ENCODE measurements around the gene FIBP.

Gene FIBP

GRCh38 chr11:65891219-65892136 is 3.2 kb upstream of the FIBP start:
- no peak for DNase-seq (ENCODE audit: low read depth in 2 of 3, low spot score in 2 of 3)

GRCh38 chr11:65890324-65891218 is 2.3 kb upstream of the FIBP start, which contains the start of gene CCDC85B:
CCDC85B (plus strand) TSS chr11:65890673; CDS start chr11:65890784, 111 bp downstream.
- DNase-seq (ENCODE audit: low read depth in 2 of 3, low spot score in 2 of 3) = peak; percentile 95 to 99 (median 97)

GRCh38 chr11:65887723-65888162 is 528 bp downstream of the FIBP start:
- DNase-seq (ENCODE audit: low read depth in 2 of 3, low spot score in 2 of 3) = no peak

- no peak for DNase-seq (ENCODE audit: low read depth in 2 of 3, low spot score in 2 of 3)
Observed at GRCh38 chr11:65886826-65887722, 1.2 kb downstream of the FIBP start.

- DNase-seq (ENCODE audit: low read depth in 2 of 3, low spot score in 2 of 3) = no peak
Observed at GRCh38 chr11:65885808-65886536, 2.3 kb downstream of the FIBP start.

- no peak for DNase-seq (ENCODE audit: low read depth in 2 of 3, low spot score in 2 of 3)
Observed at GRCh38 chr11:65885231-65885630, 3.0 kb downstream of the FIBP start.

- peak in 2 of 3 experiments; percentile 62 for DNase-seq (ENCODE audit: low read depth in 2 of 3, low spot score in 2 of 3)
Observed at GRCh38 chr11:65884716-65885092, 3.6 kb downstream of the FIBP start.

- DNase-seq (ENCODE audit: low read depth in 2 of 3, low spot score in 2 of 3) = no peak
Observed at GRCh38 chr11:65883786-65884715, 4.2 kb downstream of the FIBP start.

- DNase-seq (ENCODE audit: low read depth in 2 of 3, low spot score in 2 of 3) = no peak
Observed at GRCh38 chr11:65883058-65883761, 5.1 kb downstream of the FIBP start.

GRCh38 chr11:65882120-65883057 is 5.9 kb downstream of the FIBP start:
- no peak for DNase-seq (ENCODE audit: low read depth in 2 of 3, low spot score in 2 of 3)

- DNase-seq (ENCODE audit: low read depth in 2 of 3, low spot score in 2 of 3) = no peak
Observed at GRCh38 chr11:65880844-65881421, 7.3 kb downstream of the FIBP start.

GRCh38 chr11:65880027-65880426 is 8.2 kb downstream of the FIBP start:
- no peak for DNase-seq (ENCODE audit: low read depth in 2 of 3, low spot score in 2 of 3)

GRCh38 chr11:65879617-65880016 is 8.7 kb downstream of the FIBP start, which contains the start of gene CTSW:
CTSW (plus strand) TSS chr11:65879837; CDS start chr11:65879855, 18 bp downstream.
- no peak for DNase-seq (ENCODE audit: low read depth in 2 of 3, low spot score in 2 of 3)

- peak; percentile 94 to 97 (median 95) for DNase-seq (ENCODE audit: low read depth in 2 of 3, low spot score in 2 of 3)
Observed at GRCh38 chr11:65873318-65874156, 14.7 kb downstream of the FIBP start.

- DNase-seq (ENCODE audit: low read depth in 2 of 3, low spot score in 2 of 3) = no peak
Observed at GRCh38 chr11:65872586-65873317, 15.5 kb downstream of the FIBP start, which contains the start of gene EFEMP2. EFEMP2 (minus strand) TSS chr11:65872800; CDS start chr11:65872354, 446 bp downstream.
